NCI-H2196 treated with DMSO at 0.1 percent for 48 hours (cell line): ENCODE data around the gene CLMP.

ENCODE experiments used
- DNase-seq: peaks from one replicate; lab custom pipeline; 2025; ENCODE audit not compliant: unreplicated experiment; lab: John Stamatoyannopoulos, UW

The CLMP gene

GRCh38 chr11:123086305-123086704 lies 108.7 kb downstream of the CLMP start:
- DNase-seq = no peak

DNA sequence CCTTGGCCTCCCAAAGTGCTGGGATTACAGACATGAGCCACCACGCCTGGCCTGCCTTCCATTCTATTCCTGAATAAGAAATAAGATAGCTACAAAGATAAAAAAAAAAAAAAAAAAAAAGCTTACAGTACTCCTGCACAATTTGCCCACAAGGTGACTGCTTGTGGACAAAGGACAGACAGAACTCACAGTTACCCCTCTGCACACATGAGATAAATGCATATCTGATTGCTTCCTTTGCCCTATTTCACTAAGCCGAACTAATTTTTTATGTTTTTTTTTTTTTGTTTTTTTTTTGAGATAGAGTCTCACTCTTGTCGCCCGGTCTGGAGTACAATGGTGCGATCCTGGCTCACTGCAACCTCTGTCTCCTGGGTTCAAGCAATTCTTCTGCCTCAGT lies 109.6 kb downstream of the CLMP start:
- no peak for DNase-seq

DNA sequence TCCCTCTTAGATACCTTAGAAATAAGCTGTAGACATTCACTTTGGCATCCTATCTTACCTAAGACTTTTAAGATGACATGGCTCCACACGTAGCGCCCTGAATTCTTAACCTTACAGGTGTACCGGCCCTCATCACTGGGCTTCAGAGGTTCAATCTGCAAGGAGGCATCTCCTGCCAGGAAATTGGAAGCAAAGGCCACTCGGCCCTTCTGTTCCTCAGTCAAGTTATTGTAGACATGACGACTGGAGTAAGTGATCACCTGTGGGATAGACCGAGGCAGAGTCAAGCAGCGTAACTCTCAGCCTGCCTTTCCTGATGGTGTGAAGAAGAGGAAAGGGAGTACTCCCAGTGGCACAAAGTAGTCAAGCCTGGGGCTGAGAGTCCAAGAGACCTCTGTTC lies 110.6 kb downstream of the CLMP start:
- DNase-seq = no peak

DNA sequence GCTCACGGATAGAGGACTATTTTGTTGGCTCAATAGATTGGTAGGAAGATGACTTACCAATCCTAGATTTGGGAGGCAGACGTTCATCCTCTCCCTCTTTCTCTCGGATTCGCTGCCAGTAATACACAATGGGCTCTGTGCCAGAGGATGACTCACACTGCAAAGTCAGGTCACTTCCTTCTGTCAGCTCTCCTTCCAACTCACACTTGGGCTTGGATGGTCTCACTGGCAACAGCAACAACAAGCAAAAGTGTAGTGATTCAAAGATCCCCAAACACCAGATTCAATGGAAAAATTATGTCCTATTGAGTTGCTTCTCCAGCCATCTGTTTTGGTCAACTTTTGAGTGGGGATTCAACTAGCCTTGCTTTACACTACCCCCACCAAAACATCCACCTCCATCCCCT lies 111.4 kb downstream of the CLMP start:
- DNase-seq = peak; percentile 85

- DNase-seq = no peak
Measured at GRCh38 chr11:123082977-123083376, 112.1 kb downstream of the CLMP start.

DNA sequence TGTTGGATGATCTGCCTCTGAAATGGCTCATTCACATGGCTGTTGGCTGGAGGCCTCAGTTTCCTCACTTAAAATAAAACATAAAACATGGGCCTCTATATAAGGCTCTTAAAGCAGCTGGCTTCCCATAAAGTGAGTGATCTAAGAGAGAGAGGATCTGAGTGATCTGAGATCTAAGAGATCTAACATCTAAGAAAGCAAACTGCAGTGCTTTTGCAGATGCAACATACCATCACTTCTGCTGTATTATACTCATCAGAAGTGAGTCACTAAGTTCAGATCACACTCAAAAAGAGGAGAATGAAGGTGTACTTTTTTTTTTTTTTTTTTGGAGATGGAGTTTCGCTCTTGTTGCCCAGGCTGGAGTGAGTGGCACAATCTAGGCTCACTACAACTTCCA lies 115.0 kb downstream of the CLMP start:
- no peak for DNase-seq

GRCh38 chr11:123076484-123076883 lies 118.6 kb downstream of the CLMP start:
- DNase-seq = no peak

GRCh38 chr11:123073343-123074057 lies 121.5 kb downstream of the CLMP start:
- DNase-seq = no peak

DNA sequence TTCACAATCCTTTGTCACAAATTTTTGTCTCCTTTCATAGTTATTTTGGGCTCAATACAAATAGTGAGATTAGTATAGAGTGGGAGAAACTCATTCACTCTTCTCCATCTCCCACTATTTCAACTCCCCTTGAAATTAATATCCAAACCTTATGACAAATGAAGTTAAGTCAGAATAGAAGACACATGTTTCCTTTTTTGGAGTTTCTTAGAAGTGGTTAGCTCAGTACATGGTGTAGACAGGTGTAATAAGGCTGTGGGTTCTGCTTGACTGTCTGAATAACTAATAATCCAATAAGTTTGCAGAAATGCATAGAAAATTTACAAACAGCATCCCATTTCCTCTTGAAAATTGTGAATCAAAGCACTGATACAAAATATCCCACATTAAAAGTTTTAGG lies 122.3 kb downstream of the CLMP start:
- no peak for DNase-seq

DNA sequence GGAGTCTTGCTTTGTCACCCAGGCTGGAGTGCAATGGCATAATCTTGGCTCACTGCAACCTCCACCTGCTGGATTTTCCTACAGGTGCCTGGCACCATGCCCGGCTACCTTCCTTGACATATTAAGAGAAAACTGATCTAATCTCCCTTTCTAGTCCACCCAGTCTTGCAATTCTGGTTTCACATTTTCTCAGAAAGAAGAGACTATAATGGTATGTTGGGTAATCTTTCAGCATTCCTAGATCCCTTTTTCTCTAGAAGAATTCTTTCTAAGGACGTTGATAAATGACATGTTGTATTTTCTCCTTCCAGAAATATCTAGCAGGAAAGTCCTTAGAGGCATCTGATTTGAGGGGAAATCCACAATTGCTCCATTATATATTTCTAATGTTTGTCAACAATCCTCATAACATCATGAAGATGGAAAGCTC lies 122.7 kb downstream of the CLMP start:
- DNase-seq = peak; percentile 25

- no peak for DNase-seq
Measured at GRCh38 chr11:123069908-123070821, 124.9 kb downstream of the CLMP start.

DNA sequence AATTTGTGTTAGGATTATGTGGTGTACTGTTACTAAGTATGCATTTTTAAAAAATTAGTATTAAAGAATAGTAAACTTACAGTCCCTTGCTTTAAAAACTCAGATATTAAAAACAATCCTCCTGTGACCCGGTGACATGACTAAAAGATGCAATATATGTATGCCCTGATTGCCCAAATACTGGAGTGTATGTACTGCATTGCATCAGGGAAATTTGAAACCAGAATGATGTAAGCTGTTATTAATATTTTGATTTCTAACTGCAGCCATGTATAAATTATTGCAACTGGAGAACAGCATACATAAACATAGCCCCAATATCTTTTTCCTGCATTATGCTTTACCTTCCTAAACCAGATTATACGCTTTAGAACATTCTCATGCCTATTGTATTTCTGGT lies 129.4 kb downstream of the CLMP start:
- DNase-seq = no peak

DNA sequence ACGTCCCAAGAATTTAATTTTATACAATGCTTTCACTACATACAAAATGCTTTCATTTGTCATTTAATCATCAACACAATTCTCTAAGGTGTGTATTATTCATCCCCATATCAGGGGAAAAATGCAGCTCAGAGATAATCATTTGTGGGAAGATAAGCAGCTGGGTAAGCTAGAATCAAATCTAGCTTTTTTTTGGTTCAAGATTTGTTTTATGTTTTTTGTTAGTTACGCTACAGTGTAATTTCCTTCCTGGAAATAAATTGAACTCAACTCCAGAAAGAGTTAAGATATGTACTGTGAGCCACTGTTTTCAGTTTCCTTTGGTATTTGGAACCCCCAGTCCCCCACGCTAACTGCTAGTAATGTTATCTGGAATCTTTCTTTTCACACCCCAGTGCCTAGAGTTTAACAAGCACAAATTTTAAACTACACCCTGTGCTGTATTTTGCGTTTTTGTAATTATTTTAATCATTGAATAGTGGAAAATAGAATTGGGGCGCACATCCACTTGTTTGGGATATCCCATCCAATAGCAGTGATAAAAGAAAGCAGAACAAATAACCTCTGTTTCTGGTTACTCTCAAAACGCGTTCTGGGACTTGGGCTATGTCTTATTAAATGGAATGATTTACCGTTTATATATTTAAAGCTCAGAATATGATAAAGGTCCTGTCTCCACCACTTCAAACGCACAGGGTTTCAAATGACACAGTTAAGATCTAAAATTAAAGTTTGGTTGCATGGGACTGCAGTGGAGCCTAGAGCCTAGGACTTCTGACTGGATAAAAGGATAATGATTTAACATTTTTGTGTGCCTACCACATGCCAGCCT lies 131.0 kb downstream of the CLMP start:
- no peak for DNase-seq

- DNase-seq = no peak
Measured at GRCh38 chr11:123062892-123063825, 131.9 kb downstream of the CLMP start.

DNA sequence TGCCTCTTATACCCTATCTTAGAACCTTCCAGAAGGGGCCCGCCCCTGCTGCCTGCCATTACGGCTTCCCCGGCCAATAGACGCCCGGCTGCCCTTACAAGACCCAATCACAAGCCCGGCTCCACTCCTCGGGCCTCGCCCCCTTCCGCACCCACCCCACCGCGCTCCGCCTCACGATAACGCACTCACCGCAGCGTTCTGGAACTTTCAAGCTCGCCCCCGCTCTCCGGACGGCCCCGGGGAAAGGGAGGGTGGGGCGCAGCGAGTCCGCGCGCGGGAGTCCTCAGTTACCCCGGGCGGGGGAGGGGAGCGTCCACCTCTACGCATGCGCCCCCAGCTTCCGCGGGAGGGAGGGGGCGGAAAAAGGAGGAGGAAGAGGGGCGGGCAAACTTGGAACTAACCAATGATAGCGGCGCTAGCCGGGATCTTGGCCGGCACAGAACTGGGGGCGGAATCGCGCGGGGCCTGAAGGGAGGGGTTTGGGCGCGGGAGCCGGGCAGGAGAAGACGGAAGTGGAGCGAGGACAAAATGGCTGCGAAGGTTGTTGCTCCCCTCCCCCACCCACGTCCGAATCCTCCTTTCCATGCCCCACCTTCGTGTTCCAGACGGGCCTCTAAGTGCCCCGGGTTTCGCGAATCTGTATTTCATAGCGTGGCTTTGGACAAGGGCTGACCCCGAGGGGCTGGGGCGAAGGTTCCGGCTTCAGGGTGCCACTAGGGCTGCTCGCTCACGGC lies 132.7 kb downstream of the CLMP start:
- DNase-seq = peak; percentile 99

DNA sequence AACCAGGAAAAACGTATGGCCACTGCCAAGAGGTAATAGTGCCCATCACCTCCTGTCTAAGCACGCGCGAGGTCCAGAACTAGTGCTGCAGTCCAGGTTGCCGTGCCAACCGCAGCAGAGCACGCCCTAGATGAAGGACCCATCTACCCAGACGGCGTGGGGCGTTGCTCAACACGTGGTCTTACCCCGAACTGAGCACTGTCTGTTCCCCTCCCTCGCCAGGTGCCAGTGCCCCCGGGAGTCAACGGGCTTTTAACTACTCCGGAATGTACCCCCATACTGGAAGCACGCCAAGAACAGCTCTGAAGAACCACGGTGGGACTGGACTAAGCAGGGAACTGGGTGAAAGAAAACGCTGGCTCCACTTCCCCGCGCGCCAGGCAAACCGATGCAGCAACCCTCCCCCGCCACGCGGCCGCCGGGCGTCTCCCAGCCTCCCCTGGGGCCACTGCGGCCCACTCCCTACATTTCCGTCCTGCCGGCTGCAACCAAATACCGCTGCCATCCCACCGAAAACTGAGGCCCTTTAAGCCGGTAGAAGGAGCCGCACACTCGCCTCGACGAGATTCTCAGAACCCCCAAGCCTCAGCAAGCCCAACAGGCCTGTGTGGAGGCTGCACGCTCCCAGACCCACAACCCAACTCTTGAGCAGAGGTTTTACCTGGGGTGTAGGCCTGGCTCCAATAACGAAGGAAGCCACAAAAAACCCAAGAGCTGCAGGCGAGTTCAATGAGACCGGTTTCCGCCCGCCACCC lies 133.5 kb downstream of the CLMP start, which contains the start of gene HSPA8:
HSPA8 (minus strand) TSS at position 734 of the 755 bp plus-strand sequence. CDS start 812 bp downstream, outside the sequence.
- no peak for DNase-seq

DNA sequence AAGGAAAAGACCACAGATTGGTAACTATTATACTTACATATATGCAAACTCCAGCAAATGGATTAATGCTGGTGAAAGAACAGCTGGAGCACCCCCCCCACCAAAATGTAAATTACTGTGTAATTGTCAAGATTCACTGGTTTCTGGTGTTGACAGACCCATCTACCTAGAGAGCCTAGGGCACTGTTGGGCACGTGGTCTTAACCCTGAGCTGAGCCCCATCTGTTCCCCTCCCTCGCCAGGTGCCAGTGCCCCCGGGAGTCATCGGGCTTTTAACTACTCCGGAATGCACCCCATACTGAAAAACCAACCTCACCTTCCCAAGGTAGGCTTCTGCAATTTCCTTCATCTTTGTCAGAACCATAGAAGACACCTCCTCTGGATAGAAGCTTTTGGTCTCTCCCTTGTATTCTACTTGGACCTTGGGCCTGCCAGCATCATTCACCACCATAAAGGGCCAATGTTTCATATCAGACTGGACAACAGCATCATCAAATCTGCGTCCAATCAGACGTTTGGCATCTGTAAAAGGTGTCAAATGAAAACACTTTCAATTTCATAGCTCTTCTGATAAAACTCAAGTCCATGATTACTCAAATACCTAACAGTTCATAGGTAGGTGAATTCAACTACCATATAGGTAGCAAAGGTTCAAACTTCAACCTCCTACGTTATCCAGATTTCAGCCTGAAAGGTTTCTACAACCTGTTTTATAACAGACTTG lies 134.6 kb downstream of the CLMP start:
- DNase-seq = no peak
